ENCODE results near the gene ARRDC5. TPM values are rescaled to one million over a fixed set of nuclear protein-coding genes. Genes with fewer than 3 reads are reported as not detected.
"Not testable (repeated sequence)": the region's sequence is repeated elsewhere in the genome, so short reads cannot be mapped to it uniquely, and the experiment has no call there.

The ARRDC5 gene
- total and polyA plus RNA-seq, 2 of the 8 experiments (the other 6 are each of a cell fraction or from before 2014, with no cell fraction given): not detected

DNA sequence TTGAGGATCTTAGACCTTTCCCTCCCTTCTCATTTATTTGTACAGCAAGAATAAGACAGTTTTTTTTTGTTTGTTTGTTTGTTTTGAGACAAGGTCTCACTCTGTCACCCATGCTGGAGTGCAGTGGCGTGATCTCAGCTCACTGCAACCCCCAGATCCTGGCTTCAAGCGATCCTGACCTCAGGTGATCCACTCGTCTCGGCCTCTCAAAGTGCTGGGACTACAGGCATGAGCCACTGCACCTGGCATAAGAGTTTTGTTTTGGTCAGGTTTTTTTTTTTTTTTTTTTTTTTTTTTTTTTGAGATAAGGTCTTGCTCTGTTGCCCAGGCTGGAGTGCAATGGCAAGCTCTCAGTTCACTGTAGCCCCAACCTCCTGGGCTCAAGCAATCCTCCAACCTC is 35.8 kb upstream of the ARRDC5 start:
- H3K4me2 ChIP-seq (ENCODE audit: insufficient read depth in 1 of 2, low read depth in 2 of 2, low read length in 2 of 2); H4K5ac ChIP-seq (ENCODE audit: insufficient read length, low read depth, low read length); H3K4me1 ChIP-seq (replicated peaks in 1 of 4; ENCODE audit: control insufficient read depth in 3 of 4, insufficient read depth in 4 of 4, low read length in 3 of 4); H4K8ac ChIP-seq (ENCODE audit: extremely low read depth, insufficient read depth, low read length); H2BK15ac ChIP-seq (ENCODE audit: low read length); FAIRE-seq; H2AK5ac ChIP-seq (ENCODE audit: low read depth, low read length); H2AFZ ChIP-seq (ENCODE audit: low read length); H4K91ac ChIP-seq (replicated peaks; ENCODE audit: insufficient read length, low read length); H3K9me3 ChIP-seq (ENCODE audit: insufficient read depth in 2 of 2, low read depth in 1 of 2, low read length in 1 of 2); H3K9ac ChIP-seq (replicated peaks in 1 of 4; ENCODE audit: extremely low read depth in 1 of 4, low read depth in 3 of 4, low read length in 3 of 4); H2BK120ac ChIP-seq (replicated peaks; ENCODE audit: low read depth, low read length); H3K27me3 ChIP-seq (replicated peaks in 1 of 4; ENCODE audit: control insufficient read depth in 3 of 4, extremely low read depth in 1 of 4, insufficient read depth in 3 of 4, low read length in 3 of 4); H3K79me1 ChIP-seq (ENCODE audit: low read depth, low read length); H3K18ac ChIP-seq (ENCODE audit: extremely low read depth, low read length); H3K27ac ChIP-seq (ENCODE audit: low read depth, low read length); H2BK20ac ChIP-seq (ENCODE audit: low read length); H3K79me2 ChIP-seq (ENCODE audit: control insufficient read depth in 1 of 2, insufficient read depth in 2 of 2, low read length in 2 of 2); H3K56ac ChIP-seq (replicated peaks; ENCODE audit: insufficient read length, low read depth, low read length); DNase-seq (ENCODE audit: low read depth in 1 of 2, low spot score in 2 of 2); H3K23ac ChIP-seq (ENCODE audit: insufficient read length); H3K4me3 ChIP-seq (ENCODE audit: extremely low read depth in 1 of 4, insufficient read depth in 2 of 4, low read depth in 3 of 4, low read length in 4 of 4); H3K14ac ChIP-seq (ENCODE audit: insufficient read length); H2BK12ac ChIP-seq (ENCODE audit: low read depth, low read length); H3K4ac ChIP-seq (replicated peaks; ENCODE audit: insufficient read length, low read depth, low read length); H2BK5ac ChIP-seq (ENCODE audit: low read depth, low read length); H3K23me2 ChIP-seq (ENCODE audit: low read depth, low read length): not testable (repeated sequence)
- CTCF ChIA-PET (ENCODE audit: partially characterized antibody): interaction anchor here (0.5 to 6.8 kb wide), 11 partner anchors 9 to 608 kb away, joined by 3 to 67 read pairs (median 3); partner anchors contain the start of gene PLIN3
- Histone ChIP-seq H4K20me1 (replicated peaks in 1 of 2; ENCODE audit: control insufficient read depth in 1 of 2, insufficient read depth in 2 of 2, low read length in 2 of 2) (peaks cover 2 to 10% of the 10 kb centered on the region in 2 experiments), H3K36me3 (ENCODE audit: control insufficient read depth in 2 of 4, insufficient read depth in 4 of 4, low read length in 3 of 4) (peaks cover 7 to 39% (median 14%) of the 10 kb centered on the region in 4 experiments; a peak in 5 of 8 replicates)
- 93% methylated on average over 4 of the region's 4 CpGs; no CpG with 5 or more reads in 1 of the 2 experiments for WGBS, 2 experiments (ENCODE audit: extremely low coverage in 1 of 2, insufficient coverage in 1 of 2, insufficient read length in 1 of 2, insufficient replicate concordance in 2 of 2, low coverage in 1 of 2, low lambda C conversion rate in 2 of 2, missing lambda C conversion rate in 1 of 2)
- POLR2A ChIA-PET (ENCODE audit: partially characterized antibody): interaction anchor here (0.6 to 0.7 kb wide), 2 partner anchors 26 to 59 kb away, joined by 3 read pairs; no protein-coding TSS in a partner anchor

Measured in H1 (cell line).